Measurements from ENCODE around the gene PITPNM3. TPM values are rescaled to one million over a fixed set of nuclear protein-coding genes. Genes with fewer than 3 reads are reported as not detected.
A peak's percentile ranks its signal among the peaks of the same experiment; 100 is the strongest.

The PITPNM3 gene
- total RNA-seq, 1 donor from 2014 or later: 2.8 TPM

DNA sequence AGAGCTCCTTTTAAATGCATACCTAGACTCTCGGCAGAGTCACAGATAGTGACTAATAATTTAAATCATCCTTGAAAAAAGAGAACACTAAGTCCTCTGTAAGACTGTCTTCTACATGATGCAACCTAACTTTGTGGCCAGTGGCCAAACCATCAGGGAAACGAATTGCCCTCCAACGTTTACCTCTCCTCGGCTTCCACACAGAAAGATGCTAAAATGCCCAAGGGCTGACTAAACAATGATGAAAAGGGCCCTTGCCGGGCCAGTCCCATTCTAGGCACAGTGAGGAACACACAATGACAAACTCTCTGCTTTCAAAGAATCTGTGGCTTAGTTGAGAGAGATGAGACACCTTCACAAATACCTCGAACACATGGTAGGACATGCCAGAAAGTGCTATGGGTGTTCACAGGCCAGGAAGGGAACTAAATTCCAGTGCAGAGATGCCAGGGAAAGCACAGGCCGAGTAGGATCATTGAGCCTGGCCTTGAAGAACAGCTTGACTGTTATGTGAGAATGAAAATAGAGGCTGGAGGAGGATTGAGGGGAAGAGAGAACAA is 35.3 kb upstream of the PITPNM3 start:
- peaks cover 57% of the 10 kb centered on the region for H3K36me3 Mint-ChIP-seq (ENCODE audit: insufficient read depth)

DNA sequence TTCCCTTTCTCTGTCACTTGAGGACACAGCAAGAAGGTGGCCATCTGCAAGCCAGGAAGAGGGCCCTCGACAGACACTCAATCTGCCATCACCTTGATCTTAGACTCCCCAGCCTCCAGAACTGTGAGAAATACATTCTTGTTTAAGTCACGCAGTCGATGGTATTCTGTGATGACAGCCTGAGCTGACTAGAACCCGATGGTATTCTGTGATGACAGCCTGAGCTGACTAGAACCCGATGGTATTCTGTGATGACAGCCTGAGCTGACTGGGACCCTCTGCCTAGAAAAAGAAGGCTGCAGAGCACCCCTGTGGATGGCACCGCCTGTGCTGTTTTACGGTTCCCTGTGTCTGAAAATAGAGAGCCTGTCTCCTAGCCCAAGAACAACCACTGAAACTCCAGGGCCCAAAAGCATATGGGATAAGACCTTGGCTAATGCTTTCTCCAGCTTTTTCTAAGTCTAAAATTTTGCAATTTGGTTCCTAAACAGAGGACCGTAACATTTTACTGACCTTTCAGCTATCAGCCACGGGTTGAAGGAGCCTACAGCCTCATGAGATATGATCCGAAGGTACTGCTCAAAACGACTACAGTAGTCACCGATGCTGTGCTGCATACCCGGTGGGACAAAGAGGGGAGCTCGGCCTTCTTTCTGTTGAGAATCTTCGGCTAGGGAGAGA is 33.1 kb upstream of the PITPNM3 start:
- Mint-ChIP-seq H3K4me3 (ENCODE audit: low read depth) (no peak overlapping the region), H3K36me3 (ENCODE audit: insufficient read depth) (peaks cover 73% of the 10 kb centered on the region), H3K27me3 (no peaks in the 10 kb centered on the region), H3K27ac (no peak overlapping the region), H3K4me1 (ENCODE audit: low read depth) (peaks cover 16% of the 10 kb centered on the region), H3K9me3 (ENCODE audit: low read depth) (peaks cover 12% of the 10 kb centered on the region)
- TF ChIP-seq, protein P1, sequence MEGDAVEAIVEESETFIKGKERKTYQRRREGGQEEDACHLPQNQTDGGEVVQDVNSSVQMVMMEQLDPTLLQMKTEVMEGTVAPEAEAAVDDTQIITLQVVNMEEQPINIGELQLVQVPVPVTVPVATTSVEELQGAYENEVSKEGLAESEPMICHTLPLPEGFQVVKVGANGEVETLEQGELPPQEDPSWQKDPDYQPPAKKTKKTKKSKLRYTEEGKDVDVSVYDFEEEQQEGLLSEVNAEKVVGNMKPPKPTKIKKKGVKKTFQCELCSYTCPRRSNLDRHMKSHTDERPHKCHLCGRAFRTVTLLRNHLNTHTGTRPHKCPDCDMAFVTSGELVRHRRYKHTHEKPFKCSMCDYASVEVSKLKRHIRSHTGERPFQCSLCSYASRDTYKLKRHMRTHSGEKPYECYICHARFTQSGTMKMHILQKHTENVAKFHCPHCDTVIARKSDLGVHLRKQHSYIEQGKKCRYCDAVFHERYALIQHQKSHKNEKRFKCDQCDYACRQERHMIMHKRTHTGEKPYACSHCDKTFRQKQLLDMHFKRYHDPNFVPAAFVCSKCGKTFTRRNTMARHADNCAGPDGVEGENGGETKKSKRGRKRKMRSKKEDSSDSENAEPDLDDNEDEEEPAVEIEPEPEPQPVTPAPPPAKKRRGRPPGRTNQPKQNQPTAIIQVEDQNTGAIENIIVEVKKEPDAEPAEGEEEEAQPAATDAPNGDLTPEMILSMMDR (IDR thresholded peaks at IDR 0.05; ENCODE audit: unreplicated experiment): no peak
- no peak for DNase-seq (ENCODE audit: low spot score, unreplicated experiment)

More for the DNA sequence above, 35.3 kb upstream of the PITPNM3 start:
- Mint-ChIP-seq H3K9me3 (ENCODE audit: low read depth) (no peaks in the 10 kb centered on the region), H3K4me3 (ENCODE audit: low read depth) (peak overlapping the region; percentile 32), H3K27ac (peak overlapping the region; percentile 96), H3K4me1 (ENCODE audit: low read depth) (peaks cover 16% of the 10 kb centered on the region), H3K27me3 (no peaks in the 10 kb centered on the region)
- no peak for DNase-seq (ENCODE audit: low spot score, unreplicated experiment)
- TF ChIP-seq, protein P1 (IDR thresholded peaks at IDR 0.05; ENCODE audit: unreplicated experiment): no peak

DNA sequence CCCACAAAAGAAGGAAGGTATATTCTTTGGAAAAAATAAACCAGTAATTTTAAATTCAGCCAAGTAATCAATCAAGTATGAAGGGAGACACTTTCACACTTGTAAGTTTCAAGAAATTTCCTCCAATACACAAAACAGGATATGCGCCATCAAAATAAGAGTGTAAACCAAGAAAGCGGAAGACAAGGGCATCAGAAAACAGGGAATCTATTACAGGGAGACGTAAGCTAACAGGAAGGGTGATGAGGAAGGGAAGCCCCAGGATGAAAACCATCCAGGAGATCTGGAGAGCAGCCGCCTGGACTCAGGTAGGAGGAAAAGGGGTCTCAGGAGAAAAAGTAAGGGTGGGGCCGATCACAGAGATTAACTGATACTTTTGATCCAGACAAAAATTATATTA is 31.8 kb upstream of the PITPNM3 start:
- Mint-ChIP-seq H3K4me1 (ENCODE audit: low read depth) (peaks cover 16% of the 10 kb centered on the region), H3K27ac (no peak overlapping the region), H3K4me3 (ENCODE audit: low read depth) (no peak overlapping the region), H3K27me3 (no peaks in the 10 kb centered on the region), H3K9me3 (ENCODE audit: low read depth) (peaks cover 23% of the 10 kb centered on the region), H3K36me3 (ENCODE audit: insufficient read depth) (peaks cover 77% of the 10 kb centered on the region)
- no peak for DNase-seq (ENCODE audit: low spot score, unreplicated experiment)
- TF ChIP-seq, protein P1 (IDR thresholded peaks at IDR 0.05; ENCODE audit: unreplicated experiment): no peak

DNA sequence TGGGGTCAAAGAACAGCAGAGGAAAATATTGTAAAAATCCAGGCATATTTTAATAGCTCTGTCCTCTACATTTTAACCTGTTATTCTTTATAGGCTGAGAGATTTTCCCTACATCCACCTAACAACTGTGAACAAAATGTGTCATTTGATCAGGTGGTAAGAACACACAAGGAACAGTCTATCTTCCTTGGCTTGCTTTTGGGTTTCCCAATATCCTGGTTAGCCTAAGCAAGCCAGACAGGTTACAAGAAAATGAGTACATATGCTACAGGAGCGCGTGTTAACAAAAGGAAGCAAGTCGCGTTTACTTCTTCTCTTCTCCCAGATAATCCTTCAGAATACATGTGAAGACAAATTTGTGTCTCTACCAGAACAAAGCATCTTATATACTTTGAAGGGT is 31.0 kb upstream of the PITPNM3 start:
- TF ChIP-seq, protein P1 (IDR thresholded peaks at IDR 0.05; ENCODE audit: unreplicated experiment): no peak
- no peak for DNase-seq (ENCODE audit: low spot score, unreplicated experiment)
- Mint-ChIP-seq H3K27ac (no peak overlapping the region), H3K36me3 (ENCODE audit: insufficient read depth) (peaks cover 78% of the 10 kb centered on the region), H3K27me3 (no peaks in the 10 kb centered on the region), H3K4me1 (ENCODE audit: low read depth) (peaks cover 9% of the 10 kb centered on the region), H3K4me3 (ENCODE audit: low read depth) (no peak overlapping the region), H3K9me3 (ENCODE audit: low read depth) (peaks cover 32% of the 10 kb centered on the region)

DNA sequence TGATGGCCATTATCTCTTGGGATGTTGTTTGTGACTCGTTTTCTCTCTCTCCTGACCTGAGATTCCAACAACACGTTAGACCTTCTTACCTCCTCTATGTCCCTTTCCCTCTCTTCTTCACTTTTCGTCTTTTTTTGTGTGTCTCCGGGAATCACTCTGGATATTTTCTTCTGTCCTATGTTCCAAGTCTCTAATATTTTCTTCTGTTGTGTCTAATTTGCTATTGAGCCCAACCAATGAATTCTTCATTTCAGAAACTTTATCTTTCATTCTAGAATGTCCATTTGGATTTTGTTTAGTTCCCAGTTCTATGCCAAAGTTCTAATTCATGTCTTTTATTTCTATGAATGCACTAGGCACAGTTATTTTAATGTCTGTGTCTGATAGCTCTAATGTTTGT is 27.1 kb upstream of the PITPNM3 start:
- Mint-ChIP-seq H3K27ac (no peak overlapping the region), H3K27me3 (no peaks in the 10 kb centered on the region), H3K4me3 (ENCODE audit: low read depth) (no peak overlapping the region), H3K9me3 (ENCODE audit: low read depth) (peaks cover 36% of the 10 kb centered on the region), H3K4me1 (ENCODE audit: low read depth) (no peaks in the 10 kb centered on the region), H3K36me3 (ENCODE audit: insufficient read depth) (peaks cover 63% of the 10 kb centered on the region)
- DNase-seq (ENCODE audit: low spot score, unreplicated experiment): no peak
- TF ChIP-seq, protein P1 (IDR thresholded peaks at IDR 0.05; ENCODE audit: unreplicated experiment): no peak
